ENCODE measurements around the gene PPP2R2C.

- TF ChIP-seq CTCF (optimal IDR thresholded peaks at IDR 0.05 in 1 of 3, IDR thresholded peaks at IDR 0.05 in 1 of 3, conservative IDR thresholded peaks at IDR 0.05 in 1 of 3; ENCODE audit: extremely low read depth in 1 of 3, insufficient read depth in 2 of 3, low read length in 3 of 3) (no peak), EZH2 (IDR thresholded peaks at IDR 0.05; ENCODE audit: low read length) (no peak)
Observed at GRCh38 chr4:6446538-6447451, 25.6 kb downstream of the PPP2R2C start.
